Measurements from ENCODE around the gene TIRAP.
A peak's percentile ranks its signal among the peaks of the same experiment; 100 is the strongest.
"Not testable (repeated sequence)": the region's sequence is repeated elsewhere in the genome, so short reads cannot be mapped to it uniquely, and the experiment has no call there.

The TIRAP gene

GRCh38 chr11:126282736-126283591 is at the start of gene TIRAP:
Gene TIRAP, plus strand, starts transcription at chr11:126283093. Its CDS starts 7,802 bp downstream, at chr11:126290895.
- Mint-ChIP-seq H3K4me3 (peak within 1 kb of the TSS; percentile 98), H3K9me3 (no peaks in the 10 kb centered on the region), H3K27ac (peak within 1 kb of the TSS; percentile 91), H3K27me3 (ENCODE audit: low read depth) (no peaks in the 10 kb centered on the region), H3K36me3 (ENCODE audit: low read depth) (peaks cover 16% of the 10 kb centered on the region), H3K4me1 (ENCODE audit: low read depth) (peaks cover 31% of the 10 kb centered on the region)

GRCh38 chr11:126233391-126233790 is 49.5 kb upstream of the TIRAP start:
- no peak overlapping the region for H3K4me3 Mint-ChIP-seq
- H3K27me3 Mint-ChIP-seq (ENCODE audit: low read depth) = no peaks in the 10 kb centered on the region
- H3K36me3 Mint-ChIP-seq (ENCODE audit: low read depth) = peaks cover 12% of the 10 kb centered on the region
- H3K9me3 Mint-ChIP-seq = no peaks in the 10 kb centered on the region
- H3K27ac Mint-ChIP-seq = no peak overlapping the region
- peaks cover 2% of the 10 kb centered on the region for H3K4me1 Mint-ChIP-seq (ENCODE audit: low read depth)

- Mint-ChIP-seq H3K27ac (no peak overlapping the region), H3K27me3 (ENCODE audit: low read depth) (no peaks in the 10 kb centered on the region), H3K4me3 (no peak overlapping the region), H3K4me1 (ENCODE audit: low read depth) (no peaks in the 10 kb centered on the region), H3K36me3 (ENCODE audit: low read depth) (peaks cover 6% of the 10 kb centered on the region), H3K9me3 (no peaks in the 10 kb centered on the region)
Measured at GRCh38 chr11:126246636-126247035, 36.3 kb upstream of the TIRAP start.

GRCh38 chr11:126253265-126253664 is 29.6 kb upstream of the TIRAP start:
- H3K4me3 Mint-ChIP-seq = no peak overlapping the region
- H3K4me1 Mint-ChIP-seq (ENCODE audit: low read depth) = no peaks in the 10 kb centered on the region
- H3K9me3 Mint-ChIP-seq = no peaks in the 10 kb centered on the region
- peaks cover 21% of the 10 kb centered on the region for H3K36me3 Mint-ChIP-seq (ENCODE audit: low read depth)
- no peaks in the 10 kb centered on the region for H3K27me3 Mint-ChIP-seq (ENCODE audit: low read depth)
- no peak overlapping the region for H3K27ac Mint-ChIP-seq

GRCh38 chr11:126254819-126255218 is 28.1 kb upstream of the TIRAP start:
- no peak overlapping the region for H3K27ac Mint-ChIP-seq
- peaks cover 20% of the 10 kb centered on the region for H3K36me3 Mint-ChIP-seq (ENCODE audit: low read depth)
- H3K4me3 Mint-ChIP-seq = no peak overlapping the region
- H3K4me1 Mint-ChIP-seq (ENCODE audit: low read depth) = peaks cover 4% of the 10 kb centered on the region
- no peaks in the 10 kb centered on the region for H3K9me3 Mint-ChIP-seq
- H3K27me3 Mint-ChIP-seq (ENCODE audit: low read depth) = no peaks in the 10 kb centered on the region

DNA sequence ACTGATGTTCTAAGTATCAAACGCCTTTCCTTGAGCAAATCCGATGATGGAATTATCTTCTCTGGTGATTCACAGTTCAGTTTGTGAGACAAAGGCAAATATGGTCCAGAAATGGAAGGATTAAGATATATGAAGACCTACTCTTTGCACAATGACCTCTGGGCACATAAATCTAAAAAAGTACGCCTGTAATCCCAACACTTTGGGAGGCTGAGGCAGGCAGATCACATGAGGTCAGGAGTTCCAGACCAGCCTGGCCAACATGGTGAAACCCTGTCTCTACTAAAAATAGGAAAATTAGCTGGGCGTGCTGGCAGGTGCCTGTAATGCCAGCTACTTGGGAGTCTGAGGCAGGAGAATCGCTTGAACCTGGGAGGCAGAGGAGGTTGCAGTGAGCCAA is 27.4 kb upstream of the TIRAP start:
- not testable (repeated sequence) for H3K27ac Mint-ChIP-seq, H3K4me3 Mint-ChIP-seq
- peaks cover 22% of the 10 kb centered on the region for H3K36me3 Mint-ChIP-seq (ENCODE audit: low read depth)

GRCh38 chr11:126256216-126256615 is 26.7 kb upstream of the TIRAP start:
- peaks cover 28% of the 10 kb centered on the region for H3K36me3 Mint-ChIP-seq (ENCODE audit: low read depth)
- H3K27ac Mint-ChIP-seq = no peak overlapping the region

More for the DNA sequence above, 27.4 kb upstream of the TIRAP start:
- not testable (repeated sequence) for H3K4me1 Mint-ChIP-seq (ENCODE audit: low read depth); H3K9me3 Mint-ChIP-seq; H3K27me3 Mint-ChIP-seq (ENCODE audit: low read depth)

GRCh38 chr11:126257144-126257543 is 25.7 kb upstream of the TIRAP start:
- H3K9me3 Mint-ChIP-seq = no peaks in the 10 kb centered on the region
- H3K4me3 Mint-ChIP-seq = no peak overlapping the region
- H3K27me3 Mint-ChIP-seq (ENCODE audit: low read depth) = no peaks in the 10 kb centered on the region
- H3K36me3 Mint-ChIP-seq (ENCODE audit: low read depth) = peaks cover 33% of the 10 kb centered on the region
- no peak overlapping the region for H3K27ac Mint-ChIP-seq
- H3K4me1 Mint-ChIP-seq (ENCODE audit: low read depth) = peaks cover 4% of the 10 kb centered on the region

More at GRCh38 chr11:126256216-126256615, 26.7 kb upstream of the TIRAP start:
- H3K4me3 Mint-ChIP-seq = no peak overlapping the region
- H3K9me3 Mint-ChIP-seq = no peaks in the 10 kb centered on the region
- no peaks in the 10 kb centered on the region for H3K27me3 Mint-ChIP-seq (ENCODE audit: low read depth)
- H3K4me1 Mint-ChIP-seq (ENCODE audit: low read depth) = peaks cover 4% of the 10 kb centered on the region

GRCh38 chr11:126257764-126258163 is 25.1 kb upstream of the TIRAP start:
- Mint-ChIP-seq H3K27me3 (ENCODE audit: low read depth) (no peaks in the 10 kb centered on the region), H3K36me3 (ENCODE audit: low read depth) (peaks cover 36% of the 10 kb centered on the region), H3K9me3 (no peaks in the 10 kb centered on the region), H3K27ac (no peak overlapping the region), H3K4me1 (ENCODE audit: low read depth) (peaks cover 4% of the 10 kb centered on the region), H3K4me3 (no peak overlapping the region)

- Mint-ChIP-seq H3K27me3 (ENCODE audit: low read depth) (no peaks in the 10 kb centered on the region), H3K4me1 (ENCODE audit: low read depth) (peaks cover 10% of the 10 kb centered on the region), H3K27ac (no peak overlapping the region), H3K4me3 (no peak overlapping the region), H3K36me3 (ENCODE audit: low read depth) (peaks cover 53% of the 10 kb centered on the region), H3K9me3 (no peaks in the 10 kb centered on the region)
Measured at GRCh38 chr11:126262216-126262615, 20.7 kb upstream of the TIRAP start.

DNA sequence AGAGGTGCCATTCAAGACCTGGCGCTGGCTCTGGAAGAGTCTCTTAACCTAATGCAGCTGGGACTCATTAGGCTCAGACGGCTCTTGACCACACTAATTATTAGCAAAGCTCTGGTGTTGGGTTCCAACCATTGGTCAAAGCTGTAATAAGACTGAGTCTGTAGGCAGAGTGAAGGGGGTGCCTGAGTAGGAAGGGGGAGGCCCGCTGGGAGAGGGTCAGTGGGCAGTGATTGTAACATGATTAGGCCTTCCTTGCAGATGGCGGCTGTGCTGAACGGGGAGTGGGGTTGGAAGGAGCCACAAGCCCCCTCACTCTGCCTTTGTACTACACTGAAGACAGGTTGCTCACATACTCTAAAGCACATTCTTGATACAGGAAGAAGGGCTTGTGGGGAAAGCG is 19.4 kb upstream of the TIRAP start:
- no peaks in the 10 kb centered on the region for H3K27me3 Mint-ChIP-seq (ENCODE audit: low read depth)
- H3K36me3 Mint-ChIP-seq (ENCODE audit: low read depth) = peaks cover 61% of the 10 kb centered on the region
- H3K4me3 Mint-ChIP-seq = no peak overlapping the region
- peaks cover 18% of the 10 kb centered on the region for H3K4me1 Mint-ChIP-seq (ENCODE audit: low read depth)
- H3K9me3 Mint-ChIP-seq = no peaks in the 10 kb centered on the region
- H3K27ac Mint-ChIP-seq = no peak overlapping the region

GRCh38 chr11:126265811-126266210 is 17.1 kb upstream of the TIRAP start:
- Mint-ChIP-seq H3K36me3 (ENCODE audit: low read depth) (peaks cover 60% of the 10 kb centered on the region), H3K27ac (no peak overlapping the region), H3K4me1 (ENCODE audit: low read depth) (peaks cover 27% of the 10 kb centered on the region), H3K9me3 (no peaks in the 10 kb centered on the region), H3K4me3 (no peak overlapping the region), H3K27me3 (ENCODE audit: low read depth) (no peaks in the 10 kb centered on the region)

- Mint-ChIP-seq H3K9me3 (no peaks in the 10 kb centered on the region), H3K27me3 (ENCODE audit: low read depth) (no peaks in the 10 kb centered on the region), H3K27ac (peak overlapping the region; percentile 98), H3K36me3 (ENCODE audit: low read depth) (peaks cover 58% of the 10 kb centered on the region), H3K4me3 (peak overlapping the region; percentile 98), H3K4me1 (ENCODE audit: low read depth) (peaks cover 29% of the 10 kb centered on the region)
Measured at GRCh38 chr11:126267650-126268049, 15.2 kb upstream of the TIRAP start.

DNA sequence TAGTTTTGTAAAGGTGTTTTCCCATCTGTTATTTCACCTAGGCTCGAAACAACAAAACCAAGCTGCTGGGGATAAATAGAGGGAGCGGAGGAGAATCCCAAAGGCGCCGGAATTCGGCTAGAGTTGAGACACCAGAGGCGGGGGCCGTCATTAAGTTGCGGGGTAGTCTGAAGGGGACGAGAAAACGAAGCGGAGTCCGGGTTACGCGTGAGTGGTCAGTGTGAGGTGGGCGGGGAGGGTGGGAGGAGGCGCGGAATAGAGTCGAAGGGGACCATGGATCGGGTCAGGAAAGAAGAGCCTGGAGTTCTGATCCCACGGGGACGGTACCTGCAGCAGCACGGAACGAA is 14.6 kb upstream of the TIRAP start:
- H3K27ac Mint-ChIP-seq = peak overlapping the region; percentile 98
- peaks cover 29% of the 10 kb centered on the region for H3K4me1 Mint-ChIP-seq (ENCODE audit: low read depth)
- peak overlapping the region; percentile 98 for H3K4me3 Mint-ChIP-seq
- no peaks in the 10 kb centered on the region for H3K9me3 Mint-ChIP-seq
- no peaks in the 10 kb centered on the region for H3K27me3 Mint-ChIP-seq (ENCODE audit: low read depth)
- peaks cover 51% of the 10 kb centered on the region for H3K36me3 Mint-ChIP-seq (ENCODE audit: low read depth)

- Mint-ChIP-seq H3K4me1 (ENCODE audit: low read depth) (peaks cover 29% of the 10 kb centered on the region), H3K4me3 (peak within 1 kb of the TSS; percentile 98), H3K36me3 (ENCODE audit: low read depth) (peaks cover 47% of the 10 kb centered on the region), H3K27ac (peak within 1 kb of the TSS; percentile 98), H3K27me3 (ENCODE audit: low read depth) (no peaks in the 10 kb centered on the region), H3K9me3 (no peaks in the 10 kb centered on the region)
Measured at GRCh38 chr11:126268708-126269579, 13.9 kb upstream of the TIRAP start, which contains the start of the genes FOXRED1 and SRPRA. Gene FOXRED1, plus strand, starts transcription at chr11:126269154. Its CDS starts 53 bp downstream, at chr11:126269207. Gene SRPRA, minus strand, starts transcription at chr11:126268895. Its CDS starts 91 bp downstream, at chr11:126268804.
